ENCODE data around the gene HPSE. TPM values are rescaled to one million over a fixed set of nuclear protein-coding genes. Genes with fewer than 3 reads are reported as not detected.
"Not testable (repeated sequence)": the region's sequence is repeated elsewhere in the genome, so short reads cannot be mapped to it uniquely, and the experiment has no call there.

The HPSE gene
- total RNA-seq, 1 donor from 2014 or later, result 41.0 TPM

GRCh38 chr4:83305187-83305586 lies 29.5 kb downstream of the HPSE start:
- DNase-seq (ENCODE audit: low spot score), result no peak
- H3K4me3 Mint-ChIP-seq (ENCODE audit: unreplicated experiment), result no peak overlapping the region
- H3K4me1 Mint-ChIP-seq (ENCODE audit: unreplicated experiment), result no peaks in the 10 kb centered on the region
- no peaks in the 10 kb centered on the region for H3K9me3 Mint-ChIP-seq (ENCODE audit: unreplicated experiment)
- TF ChIP-seq CTCF (IDR thresholded peaks at IDR 0.05; ENCODE audit: unreplicated experiment), result no peak
- H3K36me3 Mint-ChIP-seq (ENCODE audit: low read depth, unreplicated experiment), result peaks cover 4% of the 10 kb centered on the region
- H3K27ac Mint-ChIP-seq (ENCODE audit: unreplicated experiment), result no peak overlapping the region
- no peaks in the 10 kb centered on the region for H3K27me3 Mint-ChIP-seq (ENCODE audit: unreplicated experiment)

- DNase-seq (ENCODE audit: low spot score), result no peak
- Mint-ChIP-seq H3K36me3 (ENCODE audit: low read depth, unreplicated experiment) (no peaks in the 10 kb centered on the region), H3K4me1 (ENCODE audit: unreplicated experiment) (no peaks in the 10 kb centered on the region), H3K9me3 (ENCODE audit: unreplicated experiment) (no peaks in the 10 kb centered on the region), H3K27me3 (ENCODE audit: unreplicated experiment) (no peaks in the 10 kb centered on the region), H3K27ac (ENCODE audit: unreplicated experiment) (no peak overlapping the region), H3K4me3 (ENCODE audit: unreplicated experiment) (no peak overlapping the region)
- no peak for TF ChIP-seq CTCF (IDR thresholded peaks at IDR 0.05; ENCODE audit: unreplicated experiment)
These were observed 36.9 kb downstream of the HPSE start for GRCh38 chr4:83297548-83298260.

GRCh38 chr4:83293305-83294046 lies 41.2 kb downstream of the HPSE start:
- Mint-ChIP-seq H3K36me3 (ENCODE audit: low read depth, unreplicated experiment) (peaks cover 2% of the 10 kb centered on the region), H3K4me1 (ENCODE audit: unreplicated experiment) (peaks cover 4% of the 10 kb centered on the region), H3K27me3 (ENCODE audit: unreplicated experiment) (no peaks in the 10 kb centered on the region), H3K4me3 (ENCODE audit: unreplicated experiment) (no peak overlapping the region), H3K27ac (ENCODE audit: unreplicated experiment) (no peak overlapping the region), H3K9me3 (ENCODE audit: unreplicated experiment) (no peaks in the 10 kb centered on the region)
- TF ChIP-seq CTCF (IDR thresholded peaks at IDR 0.05; ENCODE audit: unreplicated experiment), result no peak
- DNase-seq (ENCODE audit: low spot score), result no peak

- H3K27ac Mint-ChIP-seq (ENCODE audit: unreplicated experiment); H3K36me3 Mint-ChIP-seq (ENCODE audit: low read depth, unreplicated experiment); DNase-seq (ENCODE audit: low spot score); H3K4me1 Mint-ChIP-seq (ENCODE audit: unreplicated experiment); H3K9me3 Mint-ChIP-seq (ENCODE audit: unreplicated experiment); H3K27me3 Mint-ChIP-seq (ENCODE audit: unreplicated experiment); H3K4me3 Mint-ChIP-seq (ENCODE audit: unreplicated experiment): not testable (repeated sequence)
These were observed 44.4 kb downstream of the HPSE start for GRCh38 chr4:83290059-83290774.

GRCh38 chr4:83288381-83288780 lies 46.3 kb downstream of the HPSE start:
- H3K4me3 Mint-ChIP-seq (ENCODE audit: unreplicated experiment); DNase-seq (ENCODE audit: low spot score); H3K27me3 Mint-ChIP-seq (ENCODE audit: unreplicated experiment); H3K27ac Mint-ChIP-seq (ENCODE audit: unreplicated experiment); H3K36me3 Mint-ChIP-seq (ENCODE audit: low read depth, unreplicated experiment); H3K9me3 Mint-ChIP-seq (ENCODE audit: unreplicated experiment): not testable (repeated sequence)
- H3K4me1 Mint-ChIP-seq (ENCODE audit: unreplicated experiment), result peaks cover 19% of the 10 kb centered on the region
